Peyer's patch (tissue), 4 donors: ENCODE measurements around the gene PUSL1. TPM values are rescaled to one million over a fixed set of nuclear protein-coding genes. Genes with fewer than 3 reads are reported as not detected.
A peak's percentile ranks its signal among the peaks of the same experiment; 100 is the strongest.

Source experiments
- DNase-seq, 3 donors: peaks; one replicate each; pipeline ENCODE4 v3.0.0-alpha.2; 2017 to 2019
- H3K27ac ChIP-seq, 4 donors: fragments of 200-600 bp; sonication (generic); one replicate each; pipeline ENCODE4 v1.5.1; 2016 to 2019
- H3K27me3 ChIP-seq, 2 donors: fragments of 200-600 bp; sonication (generic); one replicate each; pipeline ENCODE4 v1.5.1; 2019
- H3K36me3 ChIP-seq, 3 donors: fragments of 200-600 bp; sonication (generic); one replicate each; pipeline ENCODE4 v1.5.1; 2016 to 2019
- H3K4me1 ChIP-seq, 4 donors: fragments of 200-600 bp; sonication (generic); one replicate each; pipeline ENCODE4 v1.5.1; 2016 to 2019
- H3K4me3 ChIP-seq, 4 donors: fragments of 200-600 bp; sonication (generic); 1 replicate in 3 of 4; 2 replicates in 1 of 4; pipeline ENCODE4 v1.5.1; 2016 to 2019; ENCODE audit warnings: mild to moderate bottlenecking in 1 of 4
- H3K9me3 ChIP-seq, 4 donors: fragments of 200-600 bp; sonication (generic); one replicate each; pipeline ENCODE4 v1.5.1; 2016 to 2019; ENCODE audit warnings: mild to moderate bottlenecking in 1 of 4
- CTCF ChIP-seq, 6 experiments: fragments of 450-650 bp in 4 of 6; fragments of 200-600 bp in 2 of 6; sonication (generic) in 1 of 6; IDR thresholded peaks; one replicate each; pipeline ENCODE4 v1.5.1; 2017 to 2019; ENCODE audit warnings: antibody characterized with exemption in 6 of 6, mild to moderate bottlenecking in 3 of 6, moderate library complexity in 1 of 6
- POLR2A ChIP-seq, 2 donors: fragments of 450-650 bp; IDR thresholded peaks; one replicate each; pipeline ENCODE4 v1.5.1; 2017; ENCODE audit warnings: antibody characterized with exemption in 2 of 2, mild to moderate bottlenecking in 2 of 2, moderate library complexity in 2 of 2
- total RNA-seq, 4 donors: library from RNA; depleted of rRNA; stranded (reverse); fragments of >200 nt; gene quantifications; one replicate each; pipeline ENCODE4 v1.1.0, GENCODE V29; 2016

The PUSL1 gene
- total RNA-seq, 4 donors from 2014 or later, result 12.4 to 38.9 (median 24.4) TPM

GRCh38 chr1:1295154-1295923, 13.1 kb upstream of the PUSL1 start:
- Histone ChIP-seq H3K4me3 (no peak overlapping the region), H3K4me1 (peaks cover 0 to 16% (median 5%) of the 10 kb centered on the region in 4 donors), H3K27me3 (no peaks in the 10 kb centered on the region), H3K27ac (no peak overlapping the region), H3K9me3 (no peaks in the 10 kb centered on the region), H3K36me3 (peaks cover 0 to 33% (median 0%) of the 10 kb centered on the region in 3 donors)
- DNase-seq, result no peak
- TF ChIP-seq POLR2A (IDR thresholded peaks at IDR 0.05) (no peak), CTCF (IDR thresholded peaks at IDR 0.05) (no peak)

DNA sequence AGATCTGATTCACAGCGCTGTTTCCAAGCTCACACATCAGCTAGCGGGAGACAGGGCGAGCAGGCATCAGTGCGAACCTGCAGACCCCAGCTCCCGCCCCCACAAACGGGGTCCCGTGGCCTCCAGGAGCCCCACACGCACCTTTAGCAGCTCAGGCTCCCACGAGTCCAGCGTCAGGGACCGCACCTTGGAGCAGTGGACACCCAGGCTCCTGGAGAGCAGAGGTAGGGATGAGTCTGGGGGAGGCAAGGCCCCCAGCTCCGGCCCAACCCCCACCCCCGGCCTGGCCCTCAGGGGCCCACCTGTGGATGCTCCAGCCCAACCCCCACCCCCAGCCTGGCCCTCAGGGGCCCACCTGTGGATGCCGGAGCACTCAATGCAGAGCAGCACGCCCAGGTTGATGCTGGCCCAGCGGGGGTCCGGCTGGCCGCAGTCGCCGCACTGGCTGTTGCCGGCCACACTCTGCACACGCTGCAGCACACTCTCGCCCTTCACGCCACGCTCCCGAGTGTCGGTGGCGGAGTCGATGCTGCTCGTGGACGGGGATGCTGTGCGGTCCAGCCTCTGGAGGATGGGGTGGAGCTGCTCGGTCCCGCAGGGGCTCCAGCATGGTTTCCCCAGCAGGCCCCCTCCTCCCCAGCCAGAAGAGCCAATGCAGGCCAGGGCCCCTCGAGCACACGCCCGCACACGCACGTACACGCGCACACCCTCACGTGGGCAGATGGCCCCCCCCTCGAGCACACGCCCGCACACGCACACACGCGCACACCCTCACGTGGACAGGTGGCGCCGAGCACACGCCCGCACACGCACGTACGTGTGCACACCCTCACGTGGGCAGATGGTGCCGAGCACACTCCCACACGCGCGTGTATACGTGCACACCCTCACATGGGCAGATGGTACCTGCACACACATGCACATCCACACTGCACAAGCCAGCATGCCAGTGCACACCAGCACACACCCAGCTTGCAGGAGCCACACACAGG, 12.0 kb upstream of the PUSL1 start:
- no peaks in the 10 kb centered on the region for H3K9me3 ChIP-seq
- TF ChIP-seq POLR2A (IDR thresholded peaks at IDR 0.05), result no peak
- no peak for TF ChIP-seq CTCF (IDR thresholded peaks at IDR 0.05)
- H3K27me3 ChIP-seq, result no peaks in the 10 kb centered on the region
- no peak for DNase-seq
- peaks cover 0 to 8% (median 4%) of the 10 kb centered on the region in 4 donors for H3K4me1 ChIP-seq
- no peak overlapping the region for H3K27ac ChIP-seq
- H3K36me3 ChIP-seq, result peaks cover 0 to 33% (median 0%) of the 10 kb centered on the region in 3 donors
- H3K4me3 ChIP-seq, result no peak overlapping the region

DNA sequence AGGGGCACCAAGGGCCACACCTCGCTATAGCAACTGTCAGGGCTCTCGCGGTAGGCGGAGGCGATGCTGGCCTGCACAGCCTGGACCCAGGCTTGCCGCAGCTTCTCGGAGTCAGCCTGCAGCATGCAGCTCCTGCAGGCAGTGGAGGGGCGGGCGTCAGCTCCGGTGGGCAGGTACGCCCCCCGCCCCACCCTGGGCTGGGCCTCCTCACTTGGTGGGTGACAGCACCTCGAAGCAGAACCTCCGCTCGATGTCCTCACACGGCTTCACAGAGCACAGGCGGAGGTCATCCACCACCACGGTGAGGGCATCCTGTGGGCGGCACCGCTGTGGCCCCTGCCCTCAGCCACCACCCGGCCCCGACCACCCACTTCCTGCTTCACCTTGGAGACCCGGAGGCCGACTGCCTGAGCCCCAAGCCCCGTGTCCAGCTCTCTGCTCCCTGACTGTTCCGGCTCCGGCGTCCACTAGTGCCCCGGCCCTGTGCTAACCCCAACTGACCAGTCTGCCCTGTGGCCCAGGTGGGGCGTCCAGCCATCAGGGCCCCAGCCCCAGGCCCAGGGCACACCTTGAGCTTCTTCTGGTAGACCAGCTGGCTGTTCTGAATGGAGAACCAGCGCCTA, 10.5 kb upstream of the PUSL1 start:
- DNase-seq, result no peak
- Histone ChIP-seq H3K27ac (no peak overlapping the region), H3K4me3 (no peak overlapping the region), H3K4me1 (no peaks in the 10 kb centered on the region), H3K36me3 (peaks cover 0 to 33% (median 0%) of the 10 kb centered on the region in 3 donors), H3K9me3 (no peaks in the 10 kb centered on the region), H3K27me3 (no peaks in the 10 kb centered on the region)
- TF ChIP-seq CTCF (IDR thresholded peaks at IDR 0.05) (no peak), POLR2A (IDR thresholded peaks at IDR 0.05) (no peak)

- H3K4me3 ChIP-seq, result no peak overlapping the region
Measured at GRCh38 chr1:1298861-1299685, 9.3 kb upstream of the PUSL1 start.

DNA sequence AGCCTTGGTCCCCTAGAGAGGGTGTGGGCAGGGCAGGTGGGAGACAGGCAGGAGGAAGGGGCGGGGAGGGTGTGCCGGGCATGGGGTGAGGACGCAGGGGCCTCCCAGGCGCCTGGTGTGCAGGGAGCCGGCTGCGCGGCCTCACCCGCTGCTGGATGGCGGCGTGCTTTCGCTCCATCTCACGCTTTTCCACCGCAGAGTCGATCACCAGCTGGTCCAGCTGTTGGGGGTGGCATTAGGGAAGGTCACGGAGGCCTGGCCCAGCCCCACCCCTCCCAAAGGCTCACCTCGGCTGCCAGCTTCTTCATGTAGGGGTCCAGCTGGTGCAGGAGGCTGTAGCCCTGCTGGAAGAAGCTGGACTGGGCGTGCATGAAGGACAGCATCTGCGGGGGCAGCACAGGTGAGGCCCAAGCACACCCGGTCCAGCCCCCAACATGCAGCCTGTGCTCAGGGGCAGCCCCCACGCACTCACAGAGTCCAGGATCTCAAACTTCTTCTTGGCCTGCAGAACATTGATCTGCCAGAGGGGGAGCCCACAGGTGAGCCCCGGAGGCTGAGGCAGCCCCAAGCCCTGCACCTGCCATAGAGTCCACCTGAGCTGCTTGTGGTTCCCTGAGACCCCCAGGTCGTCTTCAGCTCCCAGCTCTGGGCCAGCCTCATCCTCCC, 8.6 kb upstream of the PUSL1 start:
- H3K4me3 ChIP-seq, result no peak overlapping the region
- peaks cover 0 to 25% (median 0%) of the 10 kb centered on the region in 3 donors for H3K36me3 ChIP-seq
- no peaks in the 10 kb centered on the region for H3K9me3 ChIP-seq
- H3K27me3 ChIP-seq, result no peaks in the 10 kb centered on the region
- TF ChIP-seq CTCF (IDR thresholded peaks at IDR 0.05) (peak in 4 of 6 experiments; percentile 23 to 42 (median 27)), POLR2A (IDR thresholded peaks at IDR 0.05) (no peak)
- no peak for DNase-seq
- H3K4me1 ChIP-seq, result peaks cover 0 to 15% (median 5%) of the 10 kb centered on the region in 4 donors
- no peak overlapping the region for H3K27ac ChIP-seq

More at GRCh38 chr1:1298861-1299685, 9.3 kb upstream of the PUSL1 start:
- no peaks in the 10 kb centered on the region for H3K9me3 ChIP-seq
- DNase-seq, result no peak
- TF ChIP-seq POLR2A (IDR thresholded peaks at IDR 0.05), result no peak
- no peaks in the 10 kb centered on the region for H3K27me3 ChIP-seq
- H3K27ac ChIP-seq, result no peak overlapping the region
- peaks cover 0 to 32% (median 0%) of the 10 kb centered on the region in 3 donors for H3K36me3 ChIP-seq
- peaks cover 0 to 8% (median under 1%) of the 10 kb centered on the region in 4 donors for H3K4me1 ChIP-seq
